ENCODE measurements around the gene SLC25A24.
"Not testable (repeated sequence)": the region's sequence is repeated elsewhere in the genome, so short reads cannot be mapped to it uniquely, and the experiment has no call there.

The SLC25A24 gene

DNA sequence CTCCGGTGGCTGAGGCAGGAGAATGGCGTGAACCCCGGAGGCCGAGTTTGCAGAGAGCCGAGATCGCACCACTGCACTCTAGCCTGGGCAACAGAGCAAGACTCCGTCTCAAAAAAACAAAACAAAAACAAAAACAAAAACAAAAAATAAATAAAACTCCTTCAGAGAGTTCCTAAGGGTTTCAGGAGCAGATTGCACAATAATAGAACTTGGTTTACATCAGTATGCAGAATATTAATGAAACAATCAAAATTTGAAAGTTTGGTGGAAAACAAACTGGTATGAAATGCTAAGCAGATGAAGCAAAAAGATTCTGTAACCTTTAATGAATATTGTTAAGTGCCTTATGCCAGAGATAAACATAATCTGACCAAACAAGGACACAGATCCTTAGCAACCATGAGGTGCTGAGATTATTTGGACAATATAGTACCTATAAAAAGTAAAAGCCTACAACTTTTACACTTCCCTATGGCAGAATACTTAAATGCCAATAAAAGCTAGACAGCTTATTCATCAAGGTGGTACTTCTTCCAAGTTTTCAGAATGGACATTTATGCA, 41.2 kb downstream of the SLC25A24 start:
- H3K9me3 Mint-ChIP-seq, result no peaks in the 10 kb centered on the region
- no peak overlapping the region for H3K27ac Mint-ChIP-seq
- no peaks in the 10 kb centered on the region for H3K4me1 Mint-ChIP-seq
- no peaks in the 10 kb centered on the region for H3K27me3 Mint-ChIP-seq
- H3K36me3 Mint-ChIP-seq, result peaks cover 12% of the 10 kb centered on the region
- no peak overlapping the region for H3K4me3 Mint-ChIP-seq

DNA sequence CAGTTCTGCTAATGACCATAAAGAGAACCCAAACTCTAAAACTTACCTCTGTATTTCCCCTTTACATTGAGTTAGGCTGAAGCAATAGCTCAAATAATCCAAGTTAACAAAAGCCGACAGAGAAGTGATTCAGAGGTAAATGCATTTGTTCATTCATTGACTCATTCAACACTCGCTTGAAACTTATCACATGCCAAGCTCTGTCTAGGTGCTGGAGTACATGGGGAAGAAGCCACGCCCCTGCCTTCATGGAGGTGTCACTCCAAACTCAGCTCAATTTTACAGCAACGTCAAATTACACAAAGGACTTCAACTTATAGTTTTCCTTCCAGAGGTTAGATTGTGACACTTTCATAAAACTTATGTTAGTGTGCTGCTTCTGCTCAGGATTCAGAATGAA, 45.8 kb downstream of the SLC25A24 start:
- Mint-ChIP-seq H3K27me3 (no peaks in the 10 kb centered on the region), H3K9me3 (no peaks in the 10 kb centered on the region), H3K4me1 (no peaks in the 10 kb centered on the region), H3K4me3 (no peak overlapping the region), H3K36me3 (peaks cover 10% of the 10 kb centered on the region), H3K27ac (no peak overlapping the region)

DNA sequence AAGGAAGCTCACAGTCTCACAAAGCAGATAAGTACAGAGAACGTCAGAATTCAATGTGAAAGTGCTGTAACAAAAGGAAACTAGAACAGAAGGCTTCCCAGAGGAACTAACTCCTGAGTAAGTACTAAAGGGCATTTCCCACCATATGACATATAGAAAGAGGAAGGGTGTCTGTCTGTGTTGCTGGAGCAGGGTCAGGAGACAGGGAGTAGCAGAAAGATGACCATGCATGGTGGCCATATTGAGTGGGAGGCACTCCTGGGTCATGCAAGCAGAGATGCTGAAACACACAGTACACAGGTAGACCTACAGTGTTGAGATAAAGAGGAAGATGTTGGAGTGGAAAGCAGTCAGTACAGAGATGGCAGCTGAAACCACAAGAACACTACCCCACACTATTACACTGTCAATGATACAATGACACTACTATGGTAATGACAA, 47.3 kb downstream of the SLC25A24 start:
- Mint-ChIP-seq H3K27me3 (no peaks in the 10 kb centered on the region), H3K9me3 (no peaks in the 10 kb centered on the region), H3K4me3 (no peak overlapping the region), H3K27ac (no peak overlapping the region), H3K36me3 (peaks cover 10% of the 10 kb centered on the region), H3K4me1 (no peaks in the 10 kb centered on the region)

DNA sequence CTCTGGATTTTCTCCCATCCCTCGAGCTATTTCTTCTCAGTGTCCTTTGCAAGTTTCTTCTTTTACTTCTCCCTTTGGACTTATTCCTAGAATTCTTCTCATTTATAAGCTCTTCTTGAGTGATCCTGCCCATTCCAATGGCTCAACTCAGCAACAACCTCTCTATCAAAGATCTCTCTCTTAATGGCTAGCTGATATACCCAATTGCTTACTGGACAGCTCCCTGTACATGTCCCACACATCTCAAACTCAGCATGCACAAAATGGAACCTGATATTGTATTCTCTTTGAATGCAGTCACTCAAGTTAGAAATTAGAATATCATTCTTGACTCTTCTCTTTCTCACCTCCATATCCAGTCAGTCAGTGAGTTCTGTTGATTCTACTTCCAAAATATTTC, 48.6 kb downstream of the SLC25A24 start:
- peaks cover 6% of the 10 kb centered on the region for H3K9me3 Mint-ChIP-seq
- H3K27ac Mint-ChIP-seq, result no peak overlapping the region
- H3K36me3 Mint-ChIP-seq, result peaks cover 17% of the 10 kb centered on the region
- no peaks in the 10 kb centered on the region for H3K4me1 Mint-ChIP-seq
- no peaks in the 10 kb centered on the region for H3K27me3 Mint-ChIP-seq
- no peak overlapping the region for H3K4me3 Mint-ChIP-seq

DNA sequence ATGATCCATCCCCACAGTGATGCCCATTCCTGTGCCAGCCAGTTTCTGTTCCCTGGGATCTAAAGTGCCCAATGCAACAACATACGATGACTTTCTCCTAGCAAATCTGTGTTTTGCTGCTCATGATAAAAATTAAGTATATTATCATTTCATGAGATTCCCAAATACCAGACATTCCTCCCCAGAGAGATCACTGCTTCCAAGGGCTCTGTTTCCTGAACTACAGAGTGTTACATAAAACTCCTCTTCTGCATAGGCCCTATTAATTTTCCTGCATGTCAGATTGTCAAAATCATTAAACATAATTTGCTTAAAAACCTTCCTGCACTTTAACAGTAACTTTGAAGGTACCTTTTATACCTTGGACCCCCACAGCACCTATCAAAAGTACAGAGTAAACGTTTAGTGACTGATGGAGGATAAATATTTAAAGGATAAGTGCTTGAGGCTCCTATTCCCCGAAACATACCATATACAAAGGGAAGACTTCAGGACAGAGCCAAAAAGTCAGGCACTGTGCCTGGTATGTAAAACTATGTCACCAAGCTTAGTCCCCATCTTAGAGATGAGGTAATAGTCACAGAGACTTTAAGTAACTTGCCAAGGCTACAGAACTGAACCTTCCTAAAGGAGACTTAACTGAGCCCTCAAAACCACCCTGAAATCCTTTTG, 50.2 kb downstream of the SLC25A24 start:
- no peak overlapping the region for H3K4me3 Mint-ChIP-seq
- no peak overlapping the region for H3K27ac Mint-ChIP-seq
- H3K36me3 Mint-ChIP-seq, result peaks cover 23% of the 10 kb centered on the region
- no peaks in the 10 kb centered on the region for H3K4me1 Mint-ChIP-seq
- H3K27me3 Mint-ChIP-seq, result no peaks in the 10 kb centered on the region
- H3K9me3 Mint-ChIP-seq, result peaks cover 6% of the 10 kb centered on the region

DNA sequence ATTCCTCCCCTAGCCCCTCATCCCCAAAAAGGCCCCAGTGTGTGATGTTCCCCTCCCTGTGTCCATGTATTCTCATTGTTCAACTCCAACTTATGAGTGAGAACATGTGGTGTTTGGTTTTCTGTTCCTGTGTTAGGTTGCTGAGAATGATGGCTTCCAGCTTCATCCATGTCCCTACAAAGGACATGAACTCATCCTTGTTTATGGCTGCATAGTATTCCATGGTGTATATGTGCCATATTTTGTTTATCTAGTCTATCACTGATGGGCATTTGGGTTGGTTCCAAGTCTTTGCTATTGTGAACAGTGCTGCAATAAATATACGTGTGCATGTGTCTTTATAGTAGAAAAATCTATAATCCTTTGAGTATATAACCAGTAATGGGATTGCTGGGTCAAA, 55.6 kb downstream of the SLC25A24 start:
- H3K4me1 Mint-ChIP-seq, H3K27ac Mint-ChIP-seq, H3K4me3 Mint-ChIP-seq, H3K9me3 Mint-ChIP-seq, H3K27me3 Mint-ChIP-seq: not testable (repeated sequence)
- H3K36me3 Mint-ChIP-seq, result peaks cover 41% of the 10 kb centered on the region

DNA sequence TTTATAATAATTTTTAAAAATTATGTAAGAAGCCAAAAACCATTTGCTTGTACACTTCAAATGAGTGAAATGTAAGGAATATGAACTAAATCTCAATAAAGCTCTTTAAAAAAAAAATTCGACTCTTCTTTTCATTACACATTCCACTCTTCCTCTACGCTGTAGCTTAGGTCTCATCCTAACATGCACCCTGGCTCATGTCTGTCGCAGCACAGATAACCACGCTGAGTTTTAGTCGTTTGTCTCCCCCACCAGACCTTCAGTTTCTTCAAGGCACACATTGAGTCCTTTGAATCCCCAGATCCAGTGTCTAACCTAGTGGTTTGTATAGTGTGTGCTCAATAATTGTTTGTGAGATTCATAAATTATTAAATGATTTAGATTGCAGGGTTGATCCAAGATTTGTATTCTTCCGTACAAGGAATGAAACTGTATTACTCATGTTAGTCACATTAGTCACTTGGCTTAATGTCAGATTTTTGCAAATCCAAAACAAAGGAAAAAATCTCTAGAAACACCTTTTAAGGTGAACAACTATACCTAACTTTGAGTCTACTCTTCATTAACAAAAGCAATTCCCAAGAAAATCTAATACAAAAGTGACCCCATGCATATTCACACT, 57.3 kb downstream of the SLC25A24 start:
- no peaks in the 10 kb centered on the region for H3K27me3 Mint-ChIP-seq
- H3K36me3 Mint-ChIP-seq, result peaks cover 45% of the 10 kb centered on the region
- H3K9me3 Mint-ChIP-seq, result peaks cover 6% of the 10 kb centered on the region
- H3K4me3 Mint-ChIP-seq, result no peak overlapping the region
- no peak overlapping the region for H3K27ac Mint-ChIP-seq
- no peaks in the 10 kb centered on the region for H3K4me1 Mint-ChIP-seq

DNA sequence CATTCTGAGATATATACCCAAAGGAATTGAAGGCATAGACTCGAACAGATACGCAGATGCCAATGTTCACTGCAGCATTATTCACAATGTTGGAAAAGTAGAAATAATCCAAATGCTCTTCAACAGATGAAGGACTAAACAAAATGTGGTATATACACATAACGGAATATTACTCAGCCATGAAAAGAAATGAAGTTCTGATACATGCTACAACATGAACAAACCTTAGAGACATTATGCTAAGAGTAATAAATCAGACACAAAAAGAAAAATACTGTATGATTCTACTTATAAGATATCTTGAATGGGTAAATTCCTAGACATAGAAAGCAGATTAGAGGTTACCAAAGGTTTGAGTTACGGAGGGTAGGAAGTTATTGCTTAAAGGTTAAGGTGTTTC, 57.9 kb downstream of the SLC25A24 start:
- H3K4me3 Mint-ChIP-seq, result no peak overlapping the region
- H3K4me1 Mint-ChIP-seq, result no peaks in the 10 kb centered on the region
- H3K27ac Mint-ChIP-seq, result no peak overlapping the region
- peaks cover 3% of the 10 kb centered on the region for H3K9me3 Mint-ChIP-seq
- H3K27me3 Mint-ChIP-seq, result no peaks in the 10 kb centered on the region
- H3K36me3 Mint-ChIP-seq, result peaks cover 41% of the 10 kb centered on the region

DNA sequence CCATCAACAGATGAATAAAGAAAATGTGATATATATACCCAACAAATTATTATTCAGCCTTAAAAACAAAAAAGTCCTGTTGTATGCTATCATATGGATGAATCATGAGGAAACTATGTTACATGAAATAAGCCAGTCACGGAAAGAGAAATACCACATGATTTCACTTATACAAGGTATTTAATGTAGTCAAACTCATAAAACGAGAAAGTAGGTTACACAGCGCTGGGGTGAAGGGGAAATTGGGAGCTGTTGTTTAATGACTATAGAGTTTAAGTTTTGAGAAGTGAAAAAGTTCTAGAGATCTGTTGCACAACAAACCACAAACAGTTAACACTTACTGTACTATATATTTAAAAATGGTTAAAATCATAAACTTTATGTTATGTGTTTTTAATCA, 58.5 kb downstream of the SLC25A24 start:
- H3K27me3 Mint-ChIP-seq, result no peaks in the 10 kb centered on the region
- no peaks in the 10 kb centered on the region for H3K9me3 Mint-ChIP-seq
- no peak overlapping the region for H3K4me3 Mint-ChIP-seq
- H3K36me3 Mint-ChIP-seq, result peaks cover 35% of the 10 kb centered on the region
- H3K4me1 Mint-ChIP-seq, result no peaks in the 10 kb centered on the region
- H3K27ac Mint-ChIP-seq, result no peak overlapping the region

DNA sequence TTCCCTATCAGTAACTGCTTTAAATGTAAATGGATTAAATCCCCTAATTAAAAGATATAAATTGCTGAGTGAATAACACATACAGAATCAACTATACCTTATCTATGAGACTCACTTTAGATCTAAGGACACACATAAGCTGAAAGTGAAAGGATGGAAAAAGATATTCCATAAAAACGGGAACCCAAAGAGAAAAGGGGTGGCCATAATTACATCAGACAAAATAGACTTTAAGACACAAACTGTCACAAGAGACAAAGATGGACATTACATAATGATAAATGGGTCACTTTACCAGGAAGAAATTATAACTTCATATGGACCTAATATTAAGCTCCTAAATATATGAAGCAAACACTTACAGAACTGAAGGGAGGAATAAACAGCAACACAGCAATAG, 59.2 kb downstream of the SLC25A24 start:
- Mint-ChIP-seq H3K27ac (no peak overlapping the region), H3K4me1 (no peaks in the 10 kb centered on the region), H3K36me3 (peaks cover 31% of the 10 kb centered on the region), H3K27me3 (no peaks in the 10 kb centered on the region), H3K4me3 (no peak overlapping the region), H3K9me3 (no peaks in the 10 kb centered on the region)

DNA sequence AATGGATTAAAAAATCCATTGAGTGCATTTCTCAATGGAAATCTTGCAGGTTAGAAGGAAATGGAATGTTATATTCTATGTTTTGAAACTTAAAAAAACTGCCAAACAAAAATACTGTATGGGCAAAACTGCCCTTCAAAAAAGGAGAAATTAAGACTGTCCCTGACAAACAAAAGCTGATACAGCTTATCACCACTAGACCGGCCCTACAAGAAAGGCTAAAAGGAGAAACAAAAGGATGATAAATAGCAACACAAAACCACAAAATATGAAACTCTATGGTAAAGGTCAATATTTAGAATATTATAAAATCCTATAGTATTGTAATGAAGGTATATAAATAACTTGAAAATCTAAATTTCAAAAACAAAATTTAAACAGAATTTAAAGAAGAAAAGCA, 60.0 kb downstream of the SLC25A24 start:
- Mint-ChIP-seq H3K4me3 (no peak overlapping the region), H3K36me3 (peaks cover 30% of the 10 kb centered on the region), H3K9me3 (no peaks in the 10 kb centered on the region), H3K27ac (no peak overlapping the region), H3K27me3 (no peaks in the 10 kb centered on the region), H3K4me1 (no peaks in the 10 kb centered on the region)

DNA sequence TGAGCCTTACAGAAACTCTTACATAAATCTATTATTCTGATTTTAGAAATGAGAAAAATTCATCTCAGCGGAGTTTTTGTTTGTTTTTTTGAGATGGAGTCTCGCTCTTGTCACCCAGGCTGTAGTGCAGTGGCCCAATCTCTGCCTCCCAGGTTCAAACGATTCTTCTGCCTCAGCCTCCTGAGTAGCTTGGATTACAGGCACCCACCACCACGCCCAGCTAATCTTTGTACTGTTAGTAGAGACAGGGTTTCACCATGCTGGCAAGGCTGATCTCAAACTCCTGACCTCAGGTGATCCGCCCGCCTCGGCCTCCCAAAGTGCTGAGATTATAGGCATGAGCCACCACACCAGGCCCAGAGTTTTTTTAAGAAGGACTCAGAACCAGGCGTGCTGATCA, 60.6 kb downstream of the SLC25A24 start:
- H3K4me1 Mint-ChIP-seq, H3K9me3 Mint-ChIP-seq, H3K27ac Mint-ChIP-seq, H3K4me3 Mint-ChIP-seq, H3K27me3 Mint-ChIP-seq: not testable (repeated sequence)
- H3K36me3 Mint-ChIP-seq, result peaks cover 30% of the 10 kb centered on the region

DNA sequence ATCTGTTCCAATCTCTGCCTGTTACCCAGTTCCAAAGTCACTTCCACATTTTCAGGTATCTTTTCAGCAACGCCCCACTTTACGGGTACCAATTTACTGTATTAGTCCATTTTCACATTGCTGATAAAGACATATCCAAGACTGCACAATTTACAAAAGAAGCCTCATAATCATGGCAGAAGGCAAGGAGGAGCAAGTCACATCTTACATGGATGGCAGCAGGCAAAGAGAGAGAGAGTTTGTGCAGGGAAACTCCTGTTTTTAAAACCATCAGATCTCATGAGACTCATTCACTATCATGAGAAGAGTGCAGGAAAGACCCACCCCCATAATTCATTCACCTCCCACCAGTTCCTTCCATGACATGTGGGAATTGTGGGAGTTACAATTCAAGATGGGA, 67.0 kb downstream of the SLC25A24 start:
- peaks cover 11% of the 10 kb centered on the region for H3K36me3 Mint-ChIP-seq
- not testable (repeated sequence) for H3K27ac Mint-ChIP-seq, H3K4me3 Mint-ChIP-seq

DNA sequence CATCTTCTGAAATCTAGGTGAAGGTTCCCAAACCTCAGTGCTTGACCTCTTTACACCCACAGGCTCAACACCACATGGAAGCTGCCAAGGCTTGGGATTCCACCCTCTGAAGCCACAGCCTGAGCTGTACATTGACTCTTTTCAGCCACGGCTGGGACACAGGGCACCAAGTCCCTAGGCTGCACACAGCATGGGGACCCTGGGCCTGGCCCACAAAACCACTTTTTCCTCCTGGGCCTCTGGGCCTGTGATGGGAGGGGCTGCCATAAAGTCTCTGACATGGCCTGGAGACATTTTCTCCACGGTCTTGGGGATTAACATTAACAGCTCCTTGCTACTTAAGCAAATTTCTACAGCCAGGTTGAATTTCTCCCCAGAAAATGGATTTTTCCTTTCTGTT, 67.8 kb downstream of the SLC25A24 start:
- not testable (repeated sequence) for H3K9me3 Mint-ChIP-seq, H3K4me3 Mint-ChIP-seq, H3K27ac Mint-ChIP-seq, H3K4me1 Mint-ChIP-seq, H3K36me3 Mint-ChIP-seq, H3K27me3 Mint-ChIP-seq

More for the DNA sequence above, 67.0 kb downstream of the SLC25A24 start:
- H3K27me3 Mint-ChIP-seq, H3K4me1 Mint-ChIP-seq, H3K9me3 Mint-ChIP-seq: not testable (repeated sequence)

DNA sequence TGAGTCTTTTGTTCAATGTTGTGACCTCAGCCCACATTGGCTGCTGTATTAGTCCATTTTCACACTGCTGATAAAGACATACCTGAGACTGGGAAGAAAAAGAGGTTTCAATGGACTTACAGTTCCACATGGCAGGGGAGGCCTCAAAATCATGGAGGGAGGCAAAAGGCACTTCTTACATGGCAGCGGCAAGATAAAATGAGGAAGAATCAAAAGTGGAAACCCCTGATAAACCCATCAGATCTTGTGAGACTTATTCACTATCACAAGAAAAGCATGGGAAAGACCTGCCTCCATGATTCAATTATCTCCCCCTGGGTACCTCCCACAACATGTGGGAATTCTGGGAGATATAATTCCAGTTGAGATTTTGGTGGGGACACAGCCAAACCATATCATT, 68.9 kb downstream of the SLC25A24 start:
- not testable (repeated sequence) for H3K9me3 Mint-ChIP-seq, H3K27me3 Mint-ChIP-seq, H3K4me3 Mint-ChIP-seq, H3K4me1 Mint-ChIP-seq, H3K36me3 Mint-ChIP-seq, H3K27ac Mint-ChIP-seq

DNA sequence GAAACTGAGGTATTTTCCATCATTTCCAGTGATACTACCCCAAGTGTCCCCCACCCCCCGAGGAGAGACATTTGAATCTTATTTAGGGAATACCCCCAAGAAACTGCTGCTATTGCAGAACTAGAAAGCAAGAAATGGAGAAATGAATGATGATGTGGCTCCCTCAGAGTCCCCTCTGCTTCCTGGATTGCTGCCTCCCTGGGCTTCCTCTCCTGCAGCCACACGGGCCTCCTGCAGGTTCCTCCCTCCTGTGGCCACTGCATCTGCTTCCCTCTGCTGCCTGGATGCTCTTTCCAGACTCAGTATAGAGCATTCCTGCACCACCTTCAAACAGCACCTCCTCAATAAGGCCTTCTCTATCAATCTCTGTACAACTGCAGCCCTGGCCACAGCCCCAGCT, 69.3 kb downstream of the SLC25A24 start:
- Mint-ChIP-seq H3K4me3 (no peak overlapping the region), H3K27me3 (no peaks in the 10 kb centered on the region), H3K27ac (no peak overlapping the region), H3K36me3 (peaks cover 7% of the 10 kb centered on the region), H3K9me3 (peaks cover 6% of the 10 kb centered on the region), H3K4me1 (peaks cover under 1% of the 10 kb centered on the region)

DNA sequence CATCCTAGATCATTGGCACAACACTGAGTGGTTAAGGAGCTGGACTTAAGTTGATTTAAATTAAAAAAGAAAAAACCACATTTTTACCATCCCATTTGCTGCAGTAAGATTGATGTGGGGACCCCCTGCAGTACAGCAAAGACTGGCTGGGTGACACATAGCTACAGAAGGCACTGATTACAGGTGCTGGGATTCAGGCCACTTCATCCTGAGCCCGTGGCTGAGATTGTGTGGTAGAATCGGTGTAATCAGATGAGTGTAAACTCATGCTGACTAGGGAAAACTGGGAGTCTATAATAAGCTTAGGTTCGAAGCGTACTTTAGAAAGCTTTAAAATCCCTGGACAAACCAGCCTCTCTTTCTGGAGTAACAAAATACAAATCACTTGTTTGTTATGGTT, 70.1 kb downstream of the SLC25A24 start:
- no peaks in the 10 kb centered on the region for H3K27me3 Mint-ChIP-seq
- H3K4me1 Mint-ChIP-seq, result peaks cover 6% of the 10 kb centered on the region
- no peak overlapping the region for H3K27ac Mint-ChIP-seq
- no peak overlapping the region for H3K4me3 Mint-ChIP-seq
- peaks cover 6% of the 10 kb centered on the region for H3K9me3 Mint-ChIP-seq
- peaks cover 5% of the 10 kb centered on the region for H3K36me3 Mint-ChIP-seq

All from activated naive CD4-positive, alpha-beta T cell treated with anti-CD3 and anti-CD28 coated beads, Interleukin-2, amount 50 U/mL, for 24 hours (primary cell).